ENCODE results near the gene RUBCNL.

The RUBCNL gene

GRCh38 chr13:46297361-46297811 is 89.7 kb downstream of the RUBCNL start:
- no peak for DNase-seq

GRCh38 chr13:46296921-46297320 is 90.1 kb downstream of the RUBCNL start:
- DNase-seq, result no peak

- no peak for DNase-seq
Observed at GRCh38 chr13:46296115-46296822, 90.8 kb downstream of the RUBCNL start.

DNA sequence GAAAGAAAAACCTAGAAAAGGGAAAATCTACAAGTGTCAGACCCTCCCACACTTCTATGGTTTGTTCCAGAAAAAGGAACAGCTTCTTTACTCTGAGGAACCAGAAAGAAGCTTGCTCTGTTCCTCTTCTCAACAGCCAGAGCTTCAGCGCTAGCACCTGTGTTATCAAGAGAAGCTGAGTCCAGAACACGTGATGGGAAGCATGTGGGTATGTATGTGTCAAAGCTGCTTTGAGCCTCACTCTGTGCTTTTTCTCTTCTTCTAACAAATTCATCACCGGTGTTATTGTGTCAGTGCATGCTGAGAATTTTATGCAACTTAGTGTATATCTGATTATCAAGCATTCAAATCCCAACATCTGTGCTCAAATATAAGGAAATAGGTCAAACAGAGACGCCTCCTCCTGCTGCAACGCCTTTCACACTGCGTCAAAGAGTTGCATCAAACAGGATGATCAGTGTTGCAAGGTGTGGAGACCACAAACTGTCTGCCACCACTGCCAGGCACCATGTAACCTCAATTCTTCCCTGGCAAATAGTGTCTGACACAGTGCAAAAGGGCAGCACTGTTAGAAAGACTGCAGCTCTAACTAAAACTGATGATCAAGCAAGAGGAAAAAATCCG is 91.4 kb downstream of the RUBCNL start:
- DNase-seq, result peak; percentile 67

GRCh38 chr13:46293436-46293835 is 93.6 kb downstream of the RUBCNL start:
- DNase-seq, result no peak
